SK-N-SH (cell line): ENCODE data around the gene TRPT1. TPM values are rescaled to one million over a fixed set of nuclear protein-coding genes. Genes with fewer than 3 reads are reported as not detected.

Source experiments
- CTCF ChIA-PET: fragments of 300-600, 350-600 bp; formaldehyde crosslinking; extraction: SDS; loops from one replicate; lab custom pipeline; 2021; lab: Yijun Ruan, JAX
- POLR2A ChIA-PET: fragments of 350-600 bp; sonication (Branson Sonifier 250); formaldehyde crosslinking; extraction: SDS; loops from one replicate; lab custom pipeline; 2020; ENCODE audit warnings: antibody characterized with exemption, inconsistent platforms; lab: Yijun Ruan, JAX
- DNase-seq: peaks from one replicate; pipeline ENCODE4 v3.0.0; 2012
- H2AFZ ChIP-seq: fragments of 200-600 bp; sonication (generic); 2 replicates; pipeline ENCODE4 v1.8.1; 2016; ENCODE audit warnings: antibody characterized with exemption, mild to moderate bottlenecking, low read depth
- H3F3A ChIP-seq: fragments of 200-600 bp; sonication (generic); replicated peaks from 2 replicates; pipeline ENCODE3; 2016; ENCODE audit warnings: antibody characterized with exemption, mild to moderate bottlenecking; ENCODE audit not compliant: insufficient read depth
- H3K27ac ChIP-seq, 2 experiments: fragments of 200-500 bp in 1 of 2; fragments of 200-600 bp in 1 of 2; sonication (Bioruptor generic) in 1 of 2; sonication (generic), shearing (Covaris generic) in 1 of 2; 2 replicates each; pipeline versions ENCODE4 v1.5.1 to v1.6.1; 2014 to 2016; ENCODE audit warnings: low read depth in 2 of 2, inconsistent platforms in 1 of 2, low read length in 1 of 2, mild to moderate bottlenecking in 1 of 2, mixed read lengths in 1 of 2
- H3K27me3 ChIP-seq: fragments of 200-600 bp; sonication (generic), shearing (Covaris generic); 2 replicates; pipeline ENCODE4 v1.6.1; 2016; ENCODE audit warnings: mixed run types; ENCODE audit not compliant: insufficient read depth
- H3K36me3 ChIP-seq, 2 experiments: fragments of 200-500 bp in 1 of 2; fragments of 200-600 bp in 1 of 2; sonication (Bioruptor generic) in 1 of 2; sonication (generic) in 1 of 2; replicated peaks in 1 of 2; 2 replicates each; pipeline versions ENCODE3 to v1.5.1; 2014 to 2016; ENCODE audit warnings: low read length in 1 of 2, mild to moderate bottlenecking in 1 of 2; ENCODE audit not compliant: insufficient read depth in 2 of 2, control insufficient read depth in 1 of 2
- H3K4me1 ChIP-seq, 2 experiments: fragments of 200-500 bp in 1 of 2; fragments of 200-600 bp in 1 of 2; sonication (Bioruptor generic) in 1 of 2; sonication (generic), shearing (Covaris generic) in 1 of 2; 2 replicates each; pipeline versions ENCODE4 v1.5.1 to v1.6.1; 2014 to 2016; ENCODE audit warnings: low read depth in 1 of 2, low read length in 1 of 2, mixed run types in 1 of 2; ENCODE audit not compliant: insufficient read depth in 2 of 2, control insufficient read depth in 1 of 2
- H3K4me2 ChIP-seq: fragments of 200-600 bp; sonication (generic), shearing (Covaris generic); 2 replicates; pipeline ENCODE4 v1.6.1; 2017; ENCODE audit warnings: mixed run types
- H3K4me3 ChIP-seq, 2 experiments: fragments of 200-500 bp in 1 of 2; fragments of 200-600 bp in 1 of 2; sonication (Bioruptor generic) in 1 of 2; sonication (generic), shearing (Covaris generic) in 1 of 2; 2 replicates each; pipeline versions ENCODE4 v1.5.1 to v1.8.1; 2014 to 2016; ENCODE audit warnings: low read depth in 2 of 2, inconsistent platforms in 1 of 2, low read length in 1 of 2, mild to moderate bottlenecking in 1 of 2, mixed read lengths in 1 of 2, moderate library complexity in 1 of 2
- H3K79me2 ChIP-seq: fragments of 200-600 bp; sonication (generic); 2 replicates; pipeline ENCODE4 v1.8.1; 2017; ENCODE audit warnings: mild to moderate bottlenecking; ENCODE audit not compliant: insufficient read depth
- H3K9ac ChIP-seq: fragments of 200-600 bp; sonication (generic); 2 replicates; pipeline ENCODE4 v1.6.1; 2017; ENCODE audit warnings: mixed run types
- H3K9me2 ChIP-seq: fragments of 200-600 bp; sonication (generic); 2 replicates; pipeline ENCODE4 v1.6.1; 2017; ENCODE audit warnings: mixed run types
- H3K9me3 ChIP-seq: fragments of 200-600 bp; sonication (generic); 2 replicates; pipeline ENCODE4 v1.6.1; 2017; ENCODE audit warnings: mixed run types, mild to moderate bottlenecking, moderate library complexity
- H4K20me1 ChIP-seq: fragments of 200-600 bp; sonication (generic); 2 replicates; pipeline ENCODE4 v1.6.1; 2017; ENCODE audit warnings: mild to moderate bottlenecking, mixed run types; ENCODE audit not compliant: insufficient read depth
- ELF1 ChIP-seq: IDR thresholded peaks from 2 replicates; pipeline ENCODE4 v1.4.0; 2012
- EP300 ChIP-seq, 2 experiments: IDR thresholded peaks; 2 replicates each; pipeline versions ENCODE4 v1.4.0 to v1.6.1; 2012; ENCODE audit warnings: borderline replicate concordance in 1 of 2, low read depth in 1 of 2, low read length in 1 of 2
- EZH2phosphoT487 ChIP-seq: fragments of 200-600 bp; sonication (generic); IDR thresholded peaks from 2 replicates; pipeline ENCODE4 v1.6.1; 2017; ENCODE audit warnings: low read depth, mixed run types, mild to moderate bottlenecking, antibody characterized with exemption, moderate library complexity, borderline replicate concordance
- FOXJ3 ChIP-seq: sonication (generic); formaldehyde crosslinking; IDR thresholded peaks from 2 replicates; pipeline ENCODE4 v1.5.1; 2020; ENCODE audit warnings: mild to moderate bottlenecking, missing genetic modification reagents
- FOXM1 ChIP-seq: IDR thresholded peaks from 2 replicates; pipeline ENCODE4 v1.4.0; 2012; ENCODE audit warnings: low read depth, mild to moderate bottlenecking
- NFIC ChIP-seq: IDR thresholded peaks from 2 replicates; pipeline ENCODE4 v1.4.0; 2012; ENCODE audit warnings: borderline replicate concordance
- POLR2AphosphoS5 ChIP-seq: IDR thresholded peaks from 2 replicates; pipeline ENCODE4 v1.6.1; 2012; ENCODE audit warnings: low read depth, low read length
- RAD21 ChIP-seq: IDR thresholded peaks from 2 replicates; pipeline ENCODE4 v1.6.1; 2012; ENCODE audit warnings: mild to moderate bottlenecking, low read length
- RFX5 ChIP-seq: IDR thresholded peaks from 2 replicates; pipeline ENCODE4 v1.6.1; 2012; ENCODE audit warnings: mild to moderate bottlenecking, improper control_type of control experiment, low read length
- SIN3A ChIP-seq: IDR thresholded peaks from 2 replicates; pipeline ENCODE4 v1.6.1; 2012; ENCODE audit warnings: low read depth, mild to moderate bottlenecking, low read length, moderate library complexity, borderline replicate concordance
- SMC3 ChIP-seq: IDR thresholded peaks from 2 replicates; pipeline ENCODE4 v1.6.1; 2012; ENCODE audit warnings: low read depth, low read length, improper control_type of control experiment
- TAF1 ChIP-seq: IDR thresholded peaks from 2 replicates; pipeline ENCODE4 v1.6.1; 2012; ENCODE audit warnings: low read depth, mild to moderate bottlenecking, low read length, moderate library complexity, borderline replicate concordance
- TCF12 ChIP-seq: IDR thresholded peaks from 2 replicates; pipeline ENCODE4 v1.4.0; 2012
- WGBS: methylation state at CpG from one replicate; pipeline ENCODE4 v1.1.6; 2017; ENCODE audit warnings: low lambda C conversion rate; 5-methylcytosine and 5-hydroxymethylcytosine counted together
- polyA plus RNA-seq, 3 experiments: library from polyadenylated mRNA; depleted of rRNA; stranded (reverse); fragments of >200 nt; gene quantifications; 2 replicates each; pipeline ENCODE4 v1.2.3, GENCODE V29; 2012
- TF ChIP-seq, protein P1 (sequence below): fragments of 150-350 bp; IDR thresholded peaks from 2 replicates; pipeline ENCODE4 v1.6.1; 2016; ENCODE audit warnings: mild to moderate bottlenecking, low read depth, low read length
- TF ChIP-seq, protein P2 (sequence below): IDR thresholded peaks from 2 replicates; pipeline ENCODE4; 2012
- TF ChIP-seq, protein P3 (sequence below): fragments of 150-350 bp; IDR thresholded peaks from 2 replicates; pipeline ENCODE4 v1.6.1; 2017; ENCODE audit warnings: antibody characterized with exemption, low read length, low read depth, borderline replicate concordance
- TF ChIP-seq, protein P4 (sequence below): IDR thresholded peaks from 2 replicates; pipeline ENCODE4 v1.4.0; 2012; ENCODE audit warnings: low read depth, borderline replicate concordance
- TF ChIP-seq, protein P5 (sequence below): fragments of 200-600 bp; sonication (generic); IDR thresholded peaks from 2 replicates; pipeline ENCODE4 v1.6.1; 2017; ENCODE audit warnings: antibody characterized with exemption, mild to moderate bottlenecking, moderate library complexity
- TF ChIP-seq, protein P6 (sequence below): IDR thresholded peaks from 2 replicates; pipeline ENCODE4 v1.4.0; 2012; ENCODE audit warnings: low read depth, borderline replicate concordance

The TRPT1 gene
- polyA plus RNA-seq, 1 of the 3 experiments (the other 2 are of a cell fraction): 62.4 TPM

DNA sequence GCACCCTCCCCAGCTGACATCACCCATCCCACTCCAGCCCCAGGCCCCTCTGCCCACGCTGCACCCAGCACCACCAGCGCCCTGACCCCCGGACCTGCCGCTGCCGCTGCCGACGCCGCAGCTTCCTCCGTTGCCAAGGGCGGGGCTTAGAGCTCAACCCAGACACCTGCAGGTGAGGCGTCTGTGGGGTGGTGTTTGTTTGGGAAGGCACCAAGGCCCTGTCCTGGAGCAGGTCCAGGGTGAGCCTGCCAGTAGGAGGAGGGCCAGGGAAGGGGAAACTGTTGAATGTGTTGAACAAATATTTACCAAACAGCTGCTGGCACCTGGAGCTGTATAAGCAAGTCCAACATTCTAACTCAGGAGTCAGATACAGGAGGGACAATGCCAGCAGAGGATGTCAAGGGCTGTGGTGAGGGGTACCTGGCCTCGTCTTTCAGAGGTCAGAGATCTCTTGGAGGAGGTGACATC lies 11.5 kb upstream of the TRPT1 start (continued):
- TF ChIP-seq, protein P1, sequence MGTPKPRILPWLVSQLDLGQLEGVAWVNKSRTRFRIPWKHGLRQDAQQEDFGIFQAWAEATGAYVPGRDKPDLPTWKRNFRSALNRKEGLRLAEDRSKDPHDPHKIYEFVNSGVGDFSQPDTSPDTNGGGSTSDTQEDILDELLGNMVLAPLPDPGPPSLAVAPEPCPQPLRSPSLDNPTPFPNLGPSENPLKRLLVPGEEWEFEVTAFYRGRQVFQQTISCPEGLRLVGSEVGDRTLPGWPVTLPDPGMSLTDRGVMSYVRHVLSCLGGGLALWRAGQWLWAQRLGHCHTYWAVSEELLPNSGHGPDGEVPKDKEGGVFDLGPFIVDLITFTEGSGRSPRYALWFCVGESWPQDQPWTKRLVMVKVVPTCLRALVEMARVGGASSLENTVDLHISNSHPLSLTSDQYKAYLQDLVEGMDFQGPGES: no peak
- TF ChIP-seq, protein P2, sequence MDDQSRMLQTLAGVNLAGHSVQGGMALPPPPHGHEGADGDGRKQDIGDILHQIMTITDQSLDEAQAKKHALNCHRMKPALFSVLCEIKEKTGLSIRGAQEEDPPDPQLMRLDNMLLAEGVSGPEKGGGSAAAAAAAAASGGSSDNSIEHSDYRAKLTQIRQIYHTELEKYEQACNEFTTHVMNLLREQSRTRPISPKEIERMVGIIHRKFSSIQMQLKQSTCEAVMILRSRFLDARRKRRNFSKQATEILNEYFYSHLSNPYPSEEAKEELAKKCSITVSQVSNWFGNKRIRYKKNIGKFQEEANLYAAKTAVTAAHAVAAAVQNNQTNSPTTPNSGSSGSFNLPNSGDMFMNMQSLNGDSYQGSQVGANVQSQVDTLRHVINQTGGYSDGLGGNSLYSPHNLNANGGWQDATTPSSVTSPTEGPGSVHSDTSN: no peak
- TF ChIP-seq ELF1 (no peak), TCF12 (no peak), RAD21 (no peak), EZH2phosphoT487 (no peak)
- TF ChIP-seq, protein P3, sequence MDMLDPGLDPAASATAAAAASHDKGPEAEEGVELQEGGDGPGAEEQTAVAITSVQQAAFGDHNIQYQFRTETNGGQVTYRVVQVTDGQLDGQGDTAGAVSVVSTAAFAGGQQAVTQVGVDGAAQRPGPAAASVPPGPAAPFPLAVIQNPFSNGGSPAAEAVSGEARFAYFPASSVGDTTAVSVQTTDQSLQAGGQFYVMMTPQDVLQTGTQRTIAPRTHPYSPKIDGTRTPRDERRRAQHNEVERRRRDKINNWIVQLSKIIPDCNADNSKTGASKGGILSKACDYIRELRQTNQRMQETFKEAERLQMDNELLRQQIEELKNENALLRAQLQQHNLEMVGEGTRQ: no peak
- TF ChIP-seq, protein P4, sequence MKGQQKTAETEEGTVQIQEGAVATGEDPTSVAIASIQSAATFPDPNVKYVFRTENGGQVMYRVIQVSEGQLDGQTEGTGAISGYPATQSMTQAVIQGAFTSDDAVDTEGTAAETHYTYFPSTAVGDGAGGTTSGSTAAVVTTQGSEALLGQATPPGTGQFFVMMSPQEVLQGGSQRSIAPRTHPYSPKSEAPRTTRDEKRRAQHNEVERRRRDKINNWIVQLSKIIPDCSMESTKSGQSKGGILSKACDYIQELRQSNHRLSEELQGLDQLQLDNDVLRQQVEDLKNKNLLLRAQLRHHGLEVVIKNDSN: no peak
- TF ChIP-seq, protein P5, sequence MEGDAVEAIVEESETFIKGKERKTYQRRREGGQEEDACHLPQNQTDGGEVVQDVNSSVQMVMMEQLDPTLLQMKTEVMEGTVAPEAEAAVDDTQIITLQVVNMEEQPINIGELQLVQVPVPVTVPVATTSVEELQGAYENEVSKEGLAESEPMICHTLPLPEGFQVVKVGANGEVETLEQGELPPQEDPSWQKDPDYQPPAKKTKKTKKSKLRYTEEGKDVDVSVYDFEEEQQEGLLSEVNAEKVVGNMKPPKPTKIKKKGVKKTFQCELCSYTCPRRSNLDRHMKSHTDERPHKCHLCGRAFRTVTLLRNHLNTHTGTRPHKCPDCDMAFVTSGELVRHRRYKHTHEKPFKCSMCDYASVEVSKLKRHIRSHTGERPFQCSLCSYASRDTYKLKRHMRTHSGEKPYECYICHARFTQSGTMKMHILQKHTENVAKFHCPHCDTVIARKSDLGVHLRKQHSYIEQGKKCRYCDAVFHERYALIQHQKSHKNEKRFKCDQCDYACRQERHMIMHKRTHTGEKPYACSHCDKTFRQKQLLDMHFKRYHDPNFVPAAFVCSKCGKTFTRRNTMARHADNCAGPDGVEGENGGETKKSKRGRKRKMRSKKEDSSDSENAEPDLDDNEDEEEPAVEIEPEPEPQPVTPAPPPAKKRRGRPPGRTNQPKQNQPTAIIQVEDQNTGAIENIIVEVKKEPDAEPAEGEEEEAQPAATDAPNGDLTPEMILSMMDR: no peak
- TF ChIP-seq, all 33 proteins: peak for 0

DNA sequence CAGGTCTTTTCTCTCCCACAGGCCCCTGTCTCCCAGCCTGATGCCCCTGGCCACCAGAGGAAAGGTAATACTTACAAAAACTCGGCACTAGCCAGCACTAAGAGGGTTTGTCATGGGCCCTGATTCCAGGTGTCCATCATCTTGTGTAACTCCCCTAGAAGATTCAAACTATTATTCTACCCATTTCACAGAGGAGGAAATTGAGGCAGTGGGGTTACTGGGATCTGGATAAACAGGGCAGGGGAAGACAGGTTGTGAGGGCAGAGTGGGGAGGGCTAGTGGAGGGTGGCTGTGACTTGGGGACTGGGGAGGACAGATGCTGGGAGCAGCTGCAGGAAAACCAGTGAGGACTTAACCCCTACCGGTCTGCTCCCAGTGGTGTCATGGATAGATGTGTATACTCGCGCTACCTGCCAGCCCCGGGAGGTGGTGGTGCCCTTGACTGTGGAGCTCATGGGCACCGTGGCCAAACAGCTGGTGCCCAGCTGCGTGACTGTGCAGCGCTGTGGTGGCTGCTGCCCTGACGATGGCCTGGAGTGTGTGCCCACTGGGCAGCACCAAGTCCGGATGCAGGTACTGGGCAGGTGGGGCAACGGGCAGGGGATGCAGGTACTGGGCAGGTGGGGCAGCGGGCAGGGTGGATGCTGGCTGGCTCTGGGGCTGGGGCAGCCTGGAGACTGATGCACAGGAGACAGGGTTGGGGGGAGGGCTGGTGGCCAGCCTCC lies 9.6 kb upstream of the TRPT1 start:
- ChIA-PET CTCF (interaction anchor here (1.1 to 1.6 kb wide), 3 partner anchors 15 to 65 kb away, joined by 4 to 6 read pairs (median 5); partner anchors contain the start of gene PLCB3), POLR2A (interaction anchor here (1.2 kb wide), 1 partner anchor 35 kb away, joined by 4 read pairs; no protein-coding TSS in a partner anchor)
- peak overlapping the region; percentile 89 for H3K4me2 ChIP-seq
- H3F3A ChIP-seq: peaks cover 37% of the 10 kb centered on the region
- H3K9me2 ChIP-seq: no peaks in the 10 kb centered on the region
- H2AFZ ChIP-seq: no peak overlapping the region
- H3K4me1 ChIP-seq: peaks cover 16 to 47% of the 10 kb centered on the region in 2 experiments; a peak in 2 of 4 replicates
- TF ChIP-seq TCF12: no peak
- TF ChIP-seq TAF1: no peak
- TF ChIP-seq SMC3: no peak
- TF ChIP-seq SIN3A: no peak
- no peak for TF ChIP-seq RAD21
- TF ChIP-seq FOXJ3 (CRISPR knock-in tag): no peak
- no peak for TF ChIP-seq ELF1
- TF ChIP-seq POLR2AphosphoS5: no peak
- TF ChIP-seq EP300 (IDR thresholded peaks at IDR 0.05; ENCODE audit: borderline replicate concordance in 1 of 2, low read depth in 1 of 2, low read length in 1 of 2): no peak
- no peak for TF ChIP-seq RFX5
- no peak for TF ChIP-seq NFIC
- TF ChIP-seq, protein P6, sequence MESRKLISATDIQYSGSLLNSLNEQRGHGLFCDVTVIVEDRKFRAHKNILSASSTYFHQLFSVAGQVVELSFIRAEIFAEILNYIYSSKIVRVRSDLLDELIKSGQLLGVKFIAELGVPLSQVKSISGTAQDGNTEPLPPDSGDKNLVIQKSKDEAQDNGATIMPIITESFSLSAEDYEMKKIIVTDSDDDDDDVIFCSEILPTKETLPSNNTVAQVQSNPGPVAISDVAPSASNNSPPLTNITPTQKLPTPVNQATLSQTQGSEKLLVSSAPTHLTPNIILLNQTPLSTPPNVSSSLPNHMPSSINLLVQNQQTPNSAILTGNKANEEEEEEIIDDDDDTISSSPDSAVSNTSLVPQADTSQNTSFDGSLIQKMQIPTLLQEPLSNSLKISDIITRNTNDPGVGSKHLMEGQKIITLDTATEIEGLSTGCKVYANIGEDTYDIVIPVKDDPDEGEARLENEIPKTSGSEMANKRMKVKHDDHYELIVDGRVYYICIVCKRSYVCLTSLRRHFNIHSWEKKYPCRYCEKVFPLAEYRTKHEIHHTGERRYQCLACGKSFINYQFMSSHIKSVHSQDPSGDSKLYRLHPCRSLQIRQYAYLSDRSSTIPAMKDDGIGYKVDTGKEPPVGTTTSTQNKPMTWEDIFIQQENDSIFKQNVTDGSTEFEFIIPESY: no peak
- no peak for TF ChIP-seq FOXM1
- TF ChIP-seq, protein P2: no peak
- TF ChIP-seq, all 33 proteins: peak for 0
- Histone ChIP-seq H3K36me3 (peaks cover 0 to 18% of the 10 kb centered on the region in 2 experiments), H3K79me2 (peaks cover 19% of the 10 kb centered on the region), H3K27me3 (no peaks in the 10 kb centered on the region), H3K4me3 (peak overlapping the region; percentile 63 to 66), H3K9me3 (no peaks in the 10 kb centered on the region), H3K27ac (peak overlapping the region in 1 of 2 experiments; percentile 83; a peak in 1 of 4 replicates), H4K20me1 (no peaks in the 10 kb centered on the region), H3K9ac (peak overlapping the region; percentile 63)
- DNase-seq: no peak
- 84% methylated on average over 12 of the region's 12 CpGs for WGBS
